SKM-1 (cell line): ENCODE data around the gene GPRIN2.
"Not testable (repeated sequence)": the region's sequence is repeated elsewhere in the genome, so short reads cannot be mapped to it uniquely, and the experiment has no call there.

Experiments
- DNase-seq: peaks from one replicate; lab custom pipeline; 2025; ENCODE audit not compliant: unreplicated experiment; lab: John Stamatoyannopoulos, UW

GPRIN2 gene

GRCh38 chr10:46520941-46521340 is 35.5 kb downstream of the GPRIN2 start:
- no peak for DNase-seq

GRCh38 chr10:46520381-46520780 is 36.1 kb downstream of the GPRIN2 start:
- no peak for DNase-seq

GRCh38 chr10:46518028-46518725 is 38.3 kb downstream of the GPRIN2 start:
- no peak for DNase-seq

- DNase-seq, result no peak
Measured at GRCh38 chr10:46517541-46517940, 38.9 kb downstream of the GPRIN2 start.

- DNase-seq, result no peak
Measured at GRCh38 chr10:46516660-46517416, 39.6 kb downstream of the GPRIN2 start.

- no peak for DNase-seq
Measured at GRCh38 chr10:46515793-46516192, 40.7 kb downstream of the GPRIN2 start.

GRCh38 chr10:46515366-46515765 is 41.1 kb downstream of the GPRIN2 start:
- no peak for DNase-seq

GRCh38 chr10:46514899-46515298 is 41.6 kb downstream of the GPRIN2 start:
- no peak for DNase-seq

- no peak for DNase-seq
Measured at GRCh38 chr10:46514431-46514861, 42.0 kb downstream of the GPRIN2 start.

GRCh38 chr10:46513333-46513732 is 43.1 kb downstream of the GPRIN2 start:
- DNase-seq, result not testable (repeated sequence)

GRCh38 chr10:46512725-46513124 is 43.7 kb downstream of the GPRIN2 start:
- DNase-seq, result not testable (repeated sequence)

GRCh38 chr10:46512002-46512401 is 44.5 kb downstream of the GPRIN2 start:
- not testable (repeated sequence) for DNase-seq
